Omental fat pad (tissue), 4 donors: Measurements from ENCODE around the gene HEXIM1. TPM values are rescaled to one million over a fixed set of nuclear protein-coding genes. Genes with fewer than 3 reads are reported as not detected.

ENCODE experiments used
- ATAC-seq: fragments of 150-250 bp; one replicate; pipeline ENCODE4 v1.9.1; 2016; ENCODE audit warnings: mild to moderate bottlenecking, moderate library complexity; ENCODE audit not compliant: low FRiP score
- DNase-seq: peaks from one replicate; pipeline ENCODE4 v3.0.0-alpha.2; 2019; ENCODE audit warnings: low spot score
- CTCF ChIP-seq, 3 donors: fragments of 450-650 bp; IDR thresholded peaks; one replicate each; pipeline ENCODE4 v1.5.1; 2016 to 2017; ENCODE audit warnings: antibody characterized with exemption in 3 of 3, mild to moderate bottlenecking in 3 of 3, moderate library complexity in 2 of 3
- total RNA-seq, 4 donors: library from RNA; depleted of rRNA; stranded (reverse); fragments of >200 nt; gene quantifications; one replicate each; pipeline ENCODE4 v1.1.0, GENCODE V29; 2016

Gene HEXIM1
- total RNA-seq, 4 donors from 2014 or later = 21.9 to 31.0 (median 24.3) TPM

GRCh38 chr17:45115015-45115625, 33.2 kb upstream of the HEXIM1 start:
- DNase-seq (no peak), ATAC-seq (no peak)
- no peak for TF ChIP-seq CTCF (IDR thresholded peaks at IDR 0.05)

- TF ChIP-seq CTCF (IDR thresholded peaks at IDR 0.05) = no peak
Measured at GRCh38 chr17:45115871-45116270, 32.4 kb upstream of the HEXIM1 start.

DNA sequence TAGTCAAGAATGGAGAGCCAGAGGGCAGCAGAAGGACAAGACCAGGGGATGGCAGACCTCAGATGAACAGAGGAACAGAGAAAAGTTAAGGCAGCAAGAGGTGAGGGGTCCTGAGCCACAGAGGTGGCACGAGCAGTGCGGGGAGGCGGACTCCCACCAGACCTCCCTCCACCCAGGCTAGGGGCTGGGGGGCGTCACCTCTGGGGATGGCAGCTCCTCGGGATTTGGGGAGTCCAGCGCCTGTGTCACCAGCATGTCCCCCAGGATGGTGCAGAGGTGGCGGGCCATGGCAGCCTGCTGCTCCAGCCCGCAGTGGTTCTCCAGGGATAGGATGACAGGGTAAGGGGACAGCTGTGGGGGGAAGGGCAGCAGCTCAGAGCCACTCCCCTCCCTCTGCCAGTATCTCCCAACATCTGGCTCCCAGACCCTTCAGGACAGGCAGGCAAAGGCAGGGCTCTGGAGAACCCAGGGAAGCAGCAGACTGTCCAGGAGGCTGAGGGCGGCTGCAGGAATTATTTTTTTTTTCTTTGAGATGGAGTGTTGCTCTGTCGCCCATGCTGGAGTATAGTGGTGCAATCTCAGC, 31.8 kb upstream of the HEXIM1 start:
- no peak for DNase-seq
- no peak for TF ChIP-seq CTCF (IDR thresholded peaks at IDR 0.05)
- ATAC-seq = no peak

More at GRCh38 chr17:45115871-45116270, 32.4 kb upstream of the HEXIM1 start:
- ATAC-seq = no peak
- DNase-seq = no peak

GRCh38 chr17:45117334-45117733, 30.9 kb upstream of the HEXIM1 start:
- ATAC-seq (no peak), DNase-seq (no peak)
- TF ChIP-seq CTCF (IDR thresholded peaks at IDR 0.05) = no peak

DNA sequence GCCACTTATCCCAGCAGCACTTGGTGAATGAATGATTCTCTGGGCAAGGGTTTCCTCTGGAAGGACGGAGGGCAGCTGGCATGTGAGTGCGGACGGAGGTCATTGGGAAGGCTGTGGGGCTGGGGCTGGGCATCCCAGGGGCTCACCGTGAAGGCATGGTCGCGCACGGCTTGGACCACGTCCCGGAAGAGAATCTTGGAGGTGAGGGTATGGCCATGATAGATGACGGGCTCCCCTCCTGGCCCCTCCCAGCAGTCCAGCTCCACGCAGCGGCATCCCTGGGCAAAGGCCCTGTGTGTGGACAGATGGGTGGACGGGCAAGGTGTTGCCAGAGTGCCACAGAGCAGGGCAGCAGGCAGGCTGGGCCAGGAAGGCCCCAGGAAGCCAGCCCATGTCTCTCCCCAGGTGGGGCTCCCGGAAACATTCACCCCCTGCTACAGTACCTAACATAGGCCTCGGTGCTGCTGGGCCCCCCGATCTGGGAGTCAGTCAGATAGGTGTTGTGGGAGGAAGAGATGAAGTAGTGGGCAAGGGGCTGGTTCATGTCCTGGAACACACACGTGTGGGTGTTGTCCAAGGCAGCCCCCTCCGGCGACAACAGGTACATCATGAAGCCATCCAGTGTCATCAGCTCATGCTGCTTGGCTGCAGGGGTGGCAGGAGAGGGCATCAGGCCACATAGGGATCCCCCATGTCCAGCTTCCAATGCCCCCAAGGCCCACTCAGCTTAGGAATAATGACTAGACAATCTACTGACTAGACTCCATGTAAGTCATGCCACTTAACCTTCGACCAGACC, 30.2 kb upstream of the HEXIM1 start:
- no peak for DNase-seq
- TF ChIP-seq CTCF (IDR thresholded peaks at IDR 0.05) = no peak
- ATAC-seq = no peak

- no peak for DNase-seq
Measured at GRCh38 chr17:45118691-45119090, 29.6 kb upstream of the HEXIM1 start.

More at GRCh38 chr17:45118691-45119090, 29.6 kb upstream of the HEXIM1 start:
- TF ChIP-seq CTCF (IDR thresholded peaks at IDR 0.05) = no peak
- ATAC-seq = no peak
